Retinal pigment epithelial cell (primary cell): ENCODE measurements around the gene UPF1.

Source experiments
- DNase-seq: peaks from one replicate; pipeline ENCODE4 v3.0.0-alpha.2; 2010; ENCODE audit warnings: low read depth
- H3K4me3 ChIP-seq: 2 replicates; pipeline ENCODE4 v1.5.1; 2011; ENCODE audit warnings: mild to moderate bottlenecking, low read length, control low read depth, moderate library complexity
- CTCF ChIP-seq: conservative IDR thresholded peaks from 2 replicates; pipeline ENCODE4 v1.5.1; 2011; ENCODE audit warnings: low read depth, low read length, control low read depth, inconsistent platforms

The UPF1 gene

GRCh38 chr19:18831524-18832305, at the start of gene UPF1:
Gene UPF1, plus strand, starts transcription at chr19:18831959. Its CDS starts 251 bp downstream, at chr19:18832210.
- H3K4me3 ChIP-seq, result peak within 1 kb of the TSS; percentile 82
- peak; percentile 61 for DNase-seq
- no peak for TF ChIP-seq CTCF

GRCh38 chr19:18782559-18783225, 49.1 kb upstream of the UPF1 start:
- H3K4me3 ChIP-seq, result no peak overlapping the region
- TF ChIP-seq CTCF, result no peak
- DNase-seq, result no peak

GRCh38 chr19:18783958-18784785, 47.6 kb upstream of the UPF1 start:
- H3K4me3 ChIP-seq, result no peak overlapping the region
- TF ChIP-seq CTCF, result no peak
- no peak for DNase-seq

GRCh38 chr19:18784786-18785120, 47.0 kb upstream of the UPF1 start:
- no peak overlapping the region for H3K4me3 ChIP-seq
- DNase-seq, result no peak
- no peak for TF ChIP-seq CTCF

GRCh38 chr19:18785179-18786124, 46.3 kb upstream of the UPF1 start:
- no peak for DNase-seq
- no peak for TF ChIP-seq CTCF
- H3K4me3 ChIP-seq, result no peak overlapping the region

GRCh38 chr19:18788529-18789421, 43.0 kb upstream of the UPF1 start:
- H3K4me3 ChIP-seq, result no peak overlapping the region
- TF ChIP-seq CTCF, result no peak

More at GRCh38 chr19:18788529-18789421, 43.0 kb upstream of the UPF1 start:
- no peak for DNase-seq
